H9 (cell line): ENCODE measurements around the gene DENND11. TPM values are rescaled to one million over a fixed set of nuclear protein-coding genes. Genes with fewer than 3 reads are reported as not detected.

Source experiments
- DNase-seq: peaks from one replicate; pipeline ENCODE4 v3.0.0-alpha.2; 2017
- H2AFZ ChIP-seq: one replicate; pipeline ENCODE4 v1.6.1; 2013; ENCODE audit warnings: mild to moderate bottlenecking, low read length, control low read depth, moderate library complexity
- H2AK5ac ChIP-seq: 2 replicates; pipeline ENCODE4 v1.6.1; 2013; ENCODE audit warnings: low read length, control low read depth, mixed read lengths; ENCODE audit not compliant: insufficient read length
- H2BK120ac ChIP-seq: one replicate; pipeline ENCODE4 v1.6.1; 2013; ENCODE audit warnings: low read depth, mild to moderate bottlenecking, low read length, control low read depth, inconsistent platforms; ENCODE audit not compliant: poor library complexity, severe bottlenecking
- H2BK12ac ChIP-seq: 2 replicates; pipeline ENCODE4 v1.6.1; 2013; ENCODE audit warnings: low read length, control low read depth, mixed read lengths, low read depth; ENCODE audit not compliant: insufficient read length
- H2BK15ac ChIP-seq: 2 replicates; pipeline ENCODE4 v1.6.1; 2013; ENCODE audit warnings: low read depth, low read length, control low read depth
- H2BK20ac ChIP-seq: one replicate; pipeline ENCODE4 v1.6.1; 2013; ENCODE audit warnings: low read depth, mild to moderate bottlenecking, low read length, control low read depth, inconsistent platforms; ENCODE audit not compliant: poor library complexity, severe bottlenecking
- H2BK5ac ChIP-seq: 2 replicates; pipeline ENCODE4 v1.6.1; 2013; ENCODE audit warnings: low read length, control low read depth, mixed read lengths; ENCODE audit not compliant: insufficient read length
- H3K14ac ChIP-seq: 2 replicates; pipeline ENCODE4 v1.6.1; 2013; ENCODE audit warnings: low read length, control low read depth; ENCODE audit not compliant: insufficient read depth
- H3K18ac ChIP-seq: 2 replicates; pipeline ENCODE4 v1.6.1; 2013; ENCODE audit warnings: low read depth, mild to moderate bottlenecking, mixed read lengths, low read length, control low read depth; ENCODE audit not compliant: insufficient read length
- H3K23ac ChIP-seq: 2 replicates; pipeline ENCODE4 v1.6.1; 2013; ENCODE audit warnings: low read length, control low read depth, mixed read lengths, low read depth; ENCODE audit not compliant: insufficient read length
- H3K23me2 ChIP-seq: 2 replicates; pipeline ENCODE4 v1.6.1; 2013; ENCODE audit warnings: low read depth, mild to moderate bottlenecking, mixed read lengths, low read length, control low read depth; ENCODE audit not compliant: insufficient read length, poor library complexity, severe bottlenecking
- H3K27ac ChIP-seq: 2 replicates; pipeline ENCODE4 v1.5.1; 2013; ENCODE audit warnings: low read length, control low read depth, mixed read lengths, low read depth; ENCODE audit not compliant: insufficient read length
- H3K27me3 ChIP-seq: 2 replicates; pipeline ENCODE4 v1.6.1; 2013; ENCODE audit warnings: low read length, control low read depth, inconsistent platforms; ENCODE audit not compliant: insufficient read depth
- H3K4ac ChIP-seq: 2 replicates; pipeline ENCODE4 v1.6.1; 2013; ENCODE audit warnings: low read depth, mild to moderate bottlenecking, control low read depth, inconsistent platforms, low read length, moderate library complexity
- H3K4me1 ChIP-seq: 2 replicates; pipeline ENCODE4 v1.6.1; 2013; ENCODE audit warnings: low read length, control low read depth, inconsistent platforms; ENCODE audit not compliant: insufficient read depth
- H3K4me2 ChIP-seq: 2 replicates; pipeline ENCODE4 v1.6.1; 2013; ENCODE audit warnings: low read length, control low read depth, mixed read lengths; ENCODE audit not compliant: insufficient read length, insufficient read depth
- H3K56ac ChIP-seq: 2 replicates; pipeline ENCODE4 v1.6.1; 2013; ENCODE audit warnings: low read depth, mild to moderate bottlenecking, mixed read lengths, low read length, control low read depth; ENCODE audit not compliant: insufficient read length
- H3K79me1 ChIP-seq: 2 replicates; pipeline ENCODE4 v1.6.1; 2013; ENCODE audit warnings: low read depth, mild to moderate bottlenecking, moderate library complexity, low read length, control low read depth, inconsistent platforms; ENCODE audit not compliant: insufficient read depth, poor library complexity, severe bottlenecking
- H3K79me2 ChIP-seq: 2 replicates; pipeline ENCODE4 v1.6.1; 2013; ENCODE audit warnings: low read length, control low read depth, inconsistent platforms; ENCODE audit not compliant: insufficient read depth
- H3K9ac ChIP-seq: 2 replicates; pipeline ENCODE4 v1.6.1; 2013; ENCODE audit warnings: low read length, control low read depth, mixed read lengths; ENCODE audit not compliant: insufficient read length; ENCODE audit errors: extremely low read depth
- H3K9me3 ChIP-seq: one replicate; pipeline ENCODE4 v1.6.1; 2013; ENCODE audit warnings: low read depth, low read length, inconsistent platforms; ENCODE audit not compliant: control insufficient read depth
- H3T11ph ChIP-seq: one replicate; pipeline ENCODE4 v1.6.1; 2013; ENCODE audit warnings: mild to moderate bottlenecking, low read length, control low read depth, inconsistent platforms
- H4K20me1 ChIP-seq: one replicate; pipeline ENCODE4 v1.6.1; 2013; ENCODE audit not compliant: control insufficient read depth, insufficient read length, insufficient read depth
- H4K5ac ChIP-seq: 2 replicates; pipeline ENCODE4 v1.6.1; 2013; ENCODE audit warnings: low read depth, mild to moderate bottlenecking, mixed read lengths, low read length, control low read depth; ENCODE audit not compliant: insufficient read length
- H4K8ac ChIP-seq: replicated peaks from 2 replicates; pipeline ENCODE4 v1.6.1; 2013; ENCODE audit warnings: low read length, control low read depth, mixed read lengths, low read depth; ENCODE audit not compliant: insufficient read length
- H4K91ac ChIP-seq: 2 replicates; pipeline ENCODE4 v1.6.1; 2013; ENCODE audit warnings: low read depth, mild to moderate bottlenecking, moderate library complexity, mixed read lengths, low read length, control low read depth; ENCODE audit not compliant: insufficient read length
- H3K27ac Mint-ChIP-seq, 3 experiments: 2 replicates in 2 of 3; 3 replicates in 1 of 3; pipeline ENCODE4 v1.8.0; 2020 to 2021; ENCODE audit warnings: mixed read lengths in 3 of 3, mild to moderate bottlenecking in 1 of 3, moderate library complexity in 1 of 3
- H3K27me3 Mint-ChIP-seq: 2 replicates; pipeline ENCODE4 v1.8.0; 2021; ENCODE audit warnings: low read depth, mild to moderate bottlenecking, moderate library complexity, mixed read lengths
- H3K36me3 Mint-ChIP-seq, 3 experiments: 2 replicates in 2 of 3; 3 replicates in 1 of 3; pipeline ENCODE4 v1.8.0; 2020 to 2021; ENCODE audit warnings: low read depth in 3 of 3, mixed read lengths in 3 of 3; ENCODE audit not compliant: insufficient read depth in 1 of 3
- H3K4me1 Mint-ChIP-seq, 2 experiments: 2 replicates each; pipeline ENCODE4 v1.8.0; 2020; ENCODE audit warnings: mixed read lengths in 2 of 2
- H3K4me3 Mint-ChIP-seq, 2 experiments: 2 replicates in 1 of 2; 3 replicates in 1 of 2; pipeline ENCODE4 v1.8.0; 2020 to 2021; ENCODE audit warnings: mild to moderate bottlenecking in 2 of 2, mixed read lengths in 2 of 2, moderate library complexity in 1 of 2
- H3K9me3 Mint-ChIP-seq, 2 experiments: 2 replicates in 1 of 2; 3 replicates in 1 of 2; pipeline ENCODE4 v1.8.0; 2020; ENCODE audit warnings: mild to moderate bottlenecking in 2 of 2, mixed read lengths in 2 of 2, moderate library complexity in 1 of 2
- CTCF ChIP-seq: fragments of 200-600 bp; sonication (generic); conservative IDR thresholded peaks from 3 replicates; pipeline ENCODE4 v1.8.0; 2021; ENCODE audit warnings: antibody characterized with exemption, mild to moderate bottlenecking
- WGBS: extraction: QIAGEN DNeasy Blood & Tissue Kit; methylation state at CpG from one replicate; pipeline ENCODE4 v1.1.7; 2013; ENCODE audit warnings: missing lambda C conversion rate, low lambda C conversion rate, mixed read lengths; ENCODE audit not compliant: insufficient read length; ENCODE audit errors: extremely low coverage; 5-methylcytosine and 5-hydroxymethylcytosine counted together
- total RNA-seq: library from RNA; stranded (reverse); gene quantifications from 2 replicates; pipeline ENCODE4 v1.2.1, GENCODE V29; 2021

DENND11 gene
- total RNA-seq, 1 experiment from 2014 or later = 21.9 TPM

GRCh38 chr7:141695803-141696289 is 6.1 kb downstream of the DENND11 start:
- DNase-seq = no peak
- no peak overlapping the region for H2AFZ ChIP-seq
- Mint-ChIP-seq H3K4me3 (no peak overlapping the region), H3K27ac (peak overlapping the region in 1 of 3 experiments; percentile 68; a peak in 1 of 7 replicates), H3K9me3 (no peaks in the 10 kb centered on the region), H3K4me1 (peaks cover 62 to 66% of the 10 kb centered on the region in 2 experiments), H3K27me3 (peaks cover 2% of the 10 kb centered on the region), H3K36me3 (0 out of 7 replicates have a peak, but pooled peaks cover 0 to 3% (median 0%) of the 10 kb centered on the region in 3 experiments)
- no peak overlapping the region for H3K4me2 ChIP-seq
- no peak overlapping the region for H4K5ac ChIP-seq
- H2BK5ac ChIP-seq = no peak overlapping the region
- no peak for TF ChIP-seq CTCF
- H3T11ph ChIP-seq = no peak overlapping the region
- H3K4ac ChIP-seq = no peak overlapping the region
- no peak overlapping the region for H2BK20ac ChIP-seq
- H4K20me1 ChIP-seq = no peaks in the 10 kb centered on the region
- no peak overlapping the region for H3K9ac ChIP-seq
- H3K27ac ChIP-seq = no peak overlapping the region
- peaks cover 3% of the 10 kb centered on the region for H3K79me1 ChIP-seq
- H2BK120ac ChIP-seq = no peak overlapping the region
- no peak overlapping the region for H2BK15ac ChIP-seq
- no peak overlapping the region for H3K23ac ChIP-seq
- no peak overlapping the region for H2AK5ac ChIP-seq
- H3K23me2 ChIP-seq = peaks cover 2% of the 10 kb centered on the region
- H3K18ac ChIP-seq = no peak overlapping the region
- no peak overlapping the region for H4K8ac ChIP-seq
- no peaks in the 10 kb centered on the region for H3K9me3 ChIP-seq
- peaks cover 10% of the 10 kb centered on the region for H3K4me1 ChIP-seq
- no peak overlapping the region for H3K14ac ChIP-seq
- H4K91ac ChIP-seq = no peak overlapping the region
- WGBS = no CpG with 5 or more reads among the region's 6 CpGs
- no peak overlapping the region for H3K56ac ChIP-seq
- H3K79me2 ChIP-seq = peaks cover 2% of the 10 kb centered on the region; the same call in 1 of the 2 replicates
- no peaks in the 10 kb centered on the region for H3K27me3 ChIP-seq
- no peak overlapping the region for H2BK12ac ChIP-seq
